ENCODE measurements around the gene NAALADL2. TPM values are rescaled to one million over a fixed set of nuclear protein-coding genes. Genes with fewer than 3 reads are reported as not detected.

Gene NAALADL2
- total and polyA plus RNA-seq, 3 donors from 2014 or later, result 5.4 to 15.6 (median 6.0) TPM

DNA sequence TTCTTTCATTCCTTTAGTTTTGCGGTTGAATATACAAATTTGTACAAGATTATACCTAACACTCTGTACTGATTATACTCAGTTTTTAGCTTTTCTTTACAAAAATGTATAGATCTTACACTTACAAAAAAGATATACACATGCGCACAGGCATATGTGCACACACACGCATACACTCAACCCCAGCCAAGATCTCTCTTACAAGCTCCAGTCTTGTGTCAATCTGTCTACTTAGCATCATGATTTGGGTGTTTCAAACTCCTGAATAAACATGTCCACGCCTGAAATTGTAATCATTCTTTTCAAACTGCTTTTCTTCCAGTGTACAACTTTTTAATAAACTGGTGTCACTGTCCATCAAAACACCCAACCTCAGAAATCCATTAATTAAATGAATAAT lies 180.7 kb downstream of the NAALADL2 start:
- Histone ChIP-seq H3K27me3 (no peaks in the 10 kb centered on the region), H3K9me3 (no peaks in the 10 kb centered on the region), H3K27ac (no peak overlapping the region), H3K4me1 (no peaks in the 10 kb centered on the region), H3K36me3 (ENCODE audit: low read depth, missing control alignments) (no peaks in the 10 kb centered on the region), H3K4me3 (no peak overlapping the region)
- 90 to 94% methylated on average over 4 of the region's 4 CpGs for WGBS, 2 donors
- TF ChIP-seq, protein P1, sequence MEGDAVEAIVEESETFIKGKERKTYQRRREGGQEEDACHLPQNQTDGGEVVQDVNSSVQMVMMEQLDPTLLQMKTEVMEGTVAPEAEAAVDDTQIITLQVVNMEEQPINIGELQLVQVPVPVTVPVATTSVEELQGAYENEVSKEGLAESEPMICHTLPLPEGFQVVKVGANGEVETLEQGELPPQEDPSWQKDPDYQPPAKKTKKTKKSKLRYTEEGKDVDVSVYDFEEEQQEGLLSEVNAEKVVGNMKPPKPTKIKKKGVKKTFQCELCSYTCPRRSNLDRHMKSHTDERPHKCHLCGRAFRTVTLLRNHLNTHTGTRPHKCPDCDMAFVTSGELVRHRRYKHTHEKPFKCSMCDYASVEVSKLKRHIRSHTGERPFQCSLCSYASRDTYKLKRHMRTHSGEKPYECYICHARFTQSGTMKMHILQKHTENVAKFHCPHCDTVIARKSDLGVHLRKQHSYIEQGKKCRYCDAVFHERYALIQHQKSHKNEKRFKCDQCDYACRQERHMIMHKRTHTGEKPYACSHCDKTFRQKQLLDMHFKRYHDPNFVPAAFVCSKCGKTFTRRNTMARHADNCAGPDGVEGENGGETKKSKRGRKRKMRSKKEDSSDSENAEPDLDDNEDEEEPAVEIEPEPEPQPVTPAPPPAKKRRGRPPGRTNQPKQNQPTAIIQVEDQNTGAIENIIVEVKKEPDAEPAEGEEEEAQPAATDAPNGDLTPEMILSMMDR (IDR thresholded peaks at IDR 0.05), result no peak
- TF ChIP-seq POLR2A (IDR thresholded peaks at IDR 0.05), result no peak
- intact Hi-C loops (cut with DNase I; ENCODE audit: low total_unique reads), result no loop called here
- DNase-seq, result no peak

DNA sequence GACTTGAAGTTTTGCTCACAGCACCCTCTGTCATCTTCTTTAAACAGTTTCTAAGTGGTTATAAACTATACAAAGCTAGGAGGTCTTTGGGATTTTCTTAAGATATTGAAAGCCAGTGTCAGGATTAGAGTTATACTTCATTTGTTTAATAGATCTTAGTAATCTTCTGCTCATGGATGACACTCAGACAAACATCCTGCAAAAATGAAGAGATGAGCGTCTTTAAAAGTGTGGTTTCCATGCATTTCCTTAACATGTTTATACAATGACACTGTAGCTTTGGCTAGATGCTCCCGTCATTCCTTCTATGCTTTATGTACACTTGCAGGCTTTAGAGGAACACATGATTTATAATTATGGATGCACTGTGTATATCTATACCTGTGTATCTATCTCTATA lies 182.2 kb downstream of the NAALADL2 start:
- no peaks in the 10 kb centered on the region for H3K27me3 ChIP-seq
- TF ChIP-seq POLR2A (IDR thresholded peaks at IDR 0.05), result no peak
- no peaks in the 10 kb centered on the region for H3K9me3 ChIP-seq
- intact Hi-C loops (cut with DNase I; ENCODE audit: low total_unique reads), result no loop called here
- 74 to 87% methylated on average over 2 of the region's 2 CpGs for WGBS, 2 donors
- H3K4me3 ChIP-seq, result no peak overlapping the region
- H3K27ac ChIP-seq, result no peak overlapping the region
- no peak for DNase-seq
- no peaks in the 10 kb centered on the region for H3K4me1 ChIP-seq
- H3K36me3 ChIP-seq (ENCODE audit: low read depth, missing control alignments), result no peaks in the 10 kb centered on the region

DNA sequence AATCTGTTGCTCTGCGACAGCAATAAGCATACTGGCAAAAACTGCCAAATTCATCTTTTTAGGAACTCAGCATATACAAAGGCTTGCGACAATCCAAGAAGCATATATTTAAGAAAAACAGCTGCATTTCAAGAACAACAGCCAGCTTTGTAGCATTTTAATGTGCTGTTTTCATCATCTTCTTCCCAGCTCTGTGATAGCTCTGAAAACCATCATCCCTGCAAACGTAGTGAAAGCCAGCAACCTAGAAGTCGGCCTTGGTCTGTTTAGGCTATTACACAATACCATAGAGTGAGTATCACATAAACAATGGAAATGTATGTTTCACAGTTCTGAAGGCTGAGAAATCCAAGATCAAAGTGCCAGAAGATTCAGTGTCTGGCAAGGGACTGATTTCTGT lies 187.5 kb downstream of the NAALADL2 start:
- Histone ChIP-seq H3K27me3 (no peaks in the 10 kb centered on the region), H3K27ac (no peak overlapping the region), H3K36me3 (ENCODE audit: low read depth, missing control alignments) (no peaks in the 10 kb centered on the region), H3K4me1 (no peaks in the 10 kb centered on the region), H3K9me3 (no peaks in the 10 kb centered on the region), H3K4me3 (no peak overlapping the region)
- TF ChIP-seq POLR2A (IDR thresholded peaks at IDR 0.05), result no peak
- TF ChIP-seq, protein P1 (IDR thresholded peaks at IDR 0.05), result no peak
- no peak for DNase-seq
- 90 to 93% methylated on average over 4 of the region's 4 CpGs for WGBS, 2 donors
- intact Hi-C loops (cut with DNase I; ENCODE audit: low total_unique reads), result no loop called here

DNA sequence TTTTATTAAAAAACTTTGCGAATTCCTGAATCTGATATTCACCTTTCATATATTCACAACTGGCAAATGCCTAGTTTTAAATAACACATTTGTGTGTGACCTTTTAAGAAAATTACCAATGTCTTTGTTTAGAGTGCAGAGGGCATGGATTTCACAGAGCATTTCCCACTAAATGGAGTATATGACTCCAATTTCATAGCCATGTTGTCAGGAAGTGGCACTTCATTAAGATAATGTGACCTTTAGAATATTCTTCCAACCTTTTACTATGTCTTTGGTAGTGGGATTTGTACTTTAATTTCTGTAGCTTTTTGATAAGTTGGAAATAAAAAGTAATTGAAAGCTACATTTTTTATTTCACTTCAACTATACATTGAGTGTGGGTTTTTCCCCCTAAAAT lies 188.7 kb downstream of the NAALADL2 start:
- no peaks in the 10 kb centered on the region for H3K27me3 ChIP-seq
- H3K36me3 ChIP-seq (ENCODE audit: low read depth, missing control alignments), result no peaks in the 10 kb centered on the region
- no peaks in the 10 kb centered on the region for H3K9me3 ChIP-seq
- 87 to 100% methylated on average over 1 of the region's 1 CpG for WGBS, 2 donors
- H3K4me1 ChIP-seq, result no peaks in the 10 kb centered on the region
- DNase-seq, result no peak
- H3K4me3 ChIP-seq, result no peak overlapping the region
- no peak overlapping the region for H3K27ac ChIP-seq
- intact Hi-C loops (cut with DNase I; ENCODE audit: low total_unique reads), result no loop called here
- TF ChIP-seq, protein P1 (IDR thresholded peaks at IDR 0.05), result no peak
- TF ChIP-seq POLR2A (IDR thresholded peaks at IDR 0.05), result no peak

DNA sequence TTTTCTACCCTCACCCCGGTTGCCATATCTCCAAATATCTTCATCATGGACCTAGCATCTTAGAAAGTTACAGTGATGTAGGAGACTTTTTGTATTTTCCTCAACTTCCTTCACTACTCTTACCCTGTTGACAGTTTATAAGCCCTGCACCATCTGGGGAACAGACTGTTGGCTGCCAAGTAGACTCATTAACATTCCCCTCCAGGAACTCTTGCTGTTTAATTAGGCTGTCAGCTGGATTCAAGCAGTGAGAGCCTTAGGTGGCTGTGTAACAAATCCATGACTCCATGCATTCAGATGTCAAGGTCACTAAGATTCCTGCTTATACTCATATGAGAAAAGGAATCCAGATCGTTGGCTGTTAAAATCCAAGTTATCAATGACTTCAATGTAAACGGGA lies 198.3 kb downstream of the NAALADL2 start:
- H3K27ac ChIP-seq, result no peak overlapping the region
- H3K4me1 ChIP-seq, result no peaks in the 10 kb centered on the region
- no peaks in the 10 kb centered on the region for H3K36me3 ChIP-seq (ENCODE audit: low read depth, missing control alignments)
- DNase-seq, result no peak
- intact Hi-C loops (cut with DNase I; ENCODE audit: low total_unique reads), result no loop called here
- no peak overlapping the region for H3K4me3 ChIP-seq
- WGBS, 2 donors, result 35 to 59% methylated on average over 3 of the region's 3 CpGs
- H3K9me3 ChIP-seq, result no peaks in the 10 kb centered on the region
- no peaks in the 10 kb centered on the region for H3K27me3 ChIP-seq
- TF ChIP-seq POLR2A (IDR thresholded peaks at IDR 0.05), result no peak
- TF ChIP-seq, protein P1 (IDR thresholded peaks at IDR 0.05), result no peak
